CD4-positive, alpha-beta T cell (primary cell): ENCODE data around the gene SH3RF1. TPM values are rescaled to one million over a fixed set of nuclear protein-coding genes. Genes with fewer than 3 reads are reported as not detected.

Experiments used
- ATAC-seq: fragments of 200-7000 bp; cut with Tn5 transposase; one replicate; pipeline ENCODE4 v1.10.0; 2022; ENCODE audit warnings: mild to moderate bottlenecking; ENCODE audit not compliant: poor library complexity
- CTCF ChIA-PET: fragments of 350-600 bp; sonication (Branson Sonifier 250); formaldehyde crosslinking; loops from one replicate; lab custom pipeline; 2021; ENCODE audit warnings: antibody characterized with exemption, inconsistent platforms; lab: Charles Lee
- POLR2A ChIA-PET: fragments of 350-600 bp; sonication (Branson Sonifier 250); formaldehyde crosslinking; loops from one replicate; lab custom pipeline; 2021; ENCODE audit warnings: antibody characterized with exemption, inconsistent platforms; lab: Charles Lee
- DNase-seq, 14 experiments: peaks; one replicate each; pipeline ENCODE4 v3.0.0-alpha.2; 2013 to 2020; ENCODE audit warnings: mixed read lengths in 2 of 14
- H3K27ac ChIP-seq, 2 donors: one replicate each; pipeline versions ENCODE4 v1.5.1 to v1.7.0; 2013; ENCODE audit warnings: low read length in 2 of 2, low read depth in 1 of 2, mild to moderate bottlenecking in 1 of 2
- H3K27me3 ChIP-seq, 2 experiments: 1 replicate in 1 of 2; 2 replicates in 1 of 2; pipeline versions ENCODE4 v1.6.1 to v1.7.0; 2013; ENCODE audit warnings: low read length in 2 of 2, control low read depth in 1 of 2, mild to moderate bottlenecking in 1 of 2, moderate library complexity in 1 of 2; ENCODE audit not compliant: insufficient read depth in 2 of 2, control insufficient read depth in 1 of 2
- H3K36me3 ChIP-seq: one replicate; pipeline ENCODE4 v1.6.1; 2013; ENCODE audit warnings: low read length, control low read depth; ENCODE audit not compliant: insufficient read depth
- H3K4me1 ChIP-seq: one replicate; pipeline ENCODE4 v1.6.1; 2013; ENCODE audit warnings: low read length, control low read depth; ENCODE audit not compliant: insufficient read depth
- H3K4me3 ChIP-seq: one replicate; pipeline ENCODE4 v1.5.1; 2013; ENCODE audit warnings: mild to moderate bottlenecking, low read length, moderate library complexity
- H3K9me3 ChIP-seq, 2 experiments: 1 replicate in 1 of 2; 2 replicates in 1 of 2; pipeline versions ENCODE4 v1.6.1 to v1.7.0; 2013; ENCODE audit warnings: low read length in 2 of 2, mild to moderate bottlenecking in 2 of 2, control low read depth in 1 of 2, moderate library complexity in 1 of 2; ENCODE audit not compliant: control insufficient read depth in 1 of 2, insufficient read depth in 1 of 2
- H3K27ac Mint-ChIP-seq: one replicate; pipeline ENCODE4 v1.8.0; 2020; ENCODE audit warnings: mixed read lengths
- H3K27me3 Mint-ChIP-seq: one replicate; pipeline ENCODE4 v1.8.0; 2021; ENCODE audit warnings: mixed read lengths
- H3K36me3 Mint-ChIP-seq: one replicate; pipeline ENCODE4 v1.8.0; 2021; ENCODE audit warnings: low read depth, mixed read lengths
- H3K4me1 Mint-ChIP-seq: one replicate; pipeline ENCODE4 v1.8.0; 2021; ENCODE audit warnings: low read depth, mixed read lengths
- H3K4me3 Mint-ChIP-seq: one replicate; pipeline ENCODE4 v1.8.0; 2020; ENCODE audit warnings: mild to moderate bottlenecking, mixed read lengths
- H3K9me3 Mint-ChIP-seq: one replicate; pipeline ENCODE4 v1.8.0; 2020; ENCODE audit warnings: mixed read lengths
- intact Hi-C, 2 experiments: fragments of 100-400 bp; cut with DNase I in 1 of 2; cut with micrococcal nuclease in 1 of 2; formaldehyde crosslinking; loops; one replicate each; pipeline versions ENCODE4 v1.15.1 to v1.9.0; 2023 to 2025; cut with DNase I, micrococcal nuclease
- total RNA-seq, 174 experiments: library from RNA in 2 of 174; stranded (reverse) in 2 of 174; gene quantifications; one replicate each; pipeline ENCODE4 v1.2.3 and lab custom pipeline; 2021 to 2026
- TF ChIP-seq, protein P1 (sequence below): fragments of 200-600 bp; IDR thresholded peaks from one replicate; pipeline ENCODE4 v1.8.0; 2022; ENCODE audit warnings: antibody characterized with exemption, mild to moderate bottlenecking

SH3RF1 gene
- total RNA-seq, 2 experiments from 2014 or later = 0.25 TPM; not detected in 1

- H3K27me3 Mint-ChIP-seq = peaks cover 25% of the 10 kb centered on the region
- Histone ChIP-seq H3K36me3 (no peaks in the 10 kb centered on the region), H3K27ac (no peak overlapping the region), H3K27me3 (peaks cover 0 to 2% of the 10 kb centered on the region in 2 experiments), H3K9me3 (peaks cover 0 to 13% of the 10 kb centered on the region in 2 experiments), H3K4me1 (peaks cover 8% of the 10 kb centered on the region), H3K4me3 (no peak overlapping the region)
- no peaks in the 10 kb centered on the region for H3K36me3 Mint-ChIP-seq
- peak in 2 of 14 experiments; percentile 27 to 34 for DNase-seq
- no peaks in the 10 kb centered on the region for H3K9me3 Mint-ChIP-seq
- intact Hi-C loops = no loop called here
- POLR2A ChIA-PET = no interaction called here
- CTCF ChIA-PET = no interaction called here
- peak overlapping the region; percentile 38 for H3K4me3 Mint-ChIP-seq
- no peak for ATAC-seq
- H3K4me1 Mint-ChIP-seq = peaks cover 12% of the 10 kb centered on the region
- no peak overlapping the region for H3K27ac Mint-ChIP-seq
- TF ChIP-seq, protein P1, sequence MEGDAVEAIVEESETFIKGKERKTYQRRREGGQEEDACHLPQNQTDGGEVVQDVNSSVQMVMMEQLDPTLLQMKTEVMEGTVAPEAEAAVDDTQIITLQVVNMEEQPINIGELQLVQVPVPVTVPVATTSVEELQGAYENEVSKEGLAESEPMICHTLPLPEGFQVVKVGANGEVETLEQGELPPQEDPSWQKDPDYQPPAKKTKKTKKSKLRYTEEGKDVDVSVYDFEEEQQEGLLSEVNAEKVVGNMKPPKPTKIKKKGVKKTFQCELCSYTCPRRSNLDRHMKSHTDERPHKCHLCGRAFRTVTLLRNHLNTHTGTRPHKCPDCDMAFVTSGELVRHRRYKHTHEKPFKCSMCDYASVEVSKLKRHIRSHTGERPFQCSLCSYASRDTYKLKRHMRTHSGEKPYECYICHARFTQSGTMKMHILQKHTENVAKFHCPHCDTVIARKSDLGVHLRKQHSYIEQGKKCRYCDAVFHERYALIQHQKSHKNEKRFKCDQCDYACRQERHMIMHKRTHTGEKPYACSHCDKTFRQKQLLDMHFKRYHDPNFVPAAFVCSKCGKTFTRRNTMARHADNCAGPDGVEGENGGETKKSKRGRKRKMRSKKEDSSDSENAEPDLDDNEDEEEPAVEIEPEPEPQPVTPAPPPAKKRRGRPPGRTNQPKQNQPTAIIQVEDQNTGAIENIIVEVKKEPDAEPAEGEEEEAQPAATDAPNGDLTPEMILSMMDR = no peak
These were observed 190.6 kb downstream of the SH3RF1 start for GRCh38 chr4:169079942-169080827.

GRCh38 chr4:169074117-169074516, 196.6 kb downstream of the SH3RF1 start:
- Mint-ChIP-seq H3K9me3 (no peaks in the 10 kb centered on the region), H3K4me1 (no peaks in the 10 kb centered on the region), H3K27ac (no peak overlapping the region), H3K4me3 (no peak overlapping the region), H3K27me3 (peaks cover 9% of the 10 kb centered on the region), H3K36me3 (no peaks in the 10 kb centered on the region)
- Histone ChIP-seq H3K4me3 (no peak overlapping the region), H3K4me1 (no peaks in the 10 kb centered on the region), H3K36me3 (no peaks in the 10 kb centered on the region), H3K9me3 (no peaks in the 10 kb centered on the region), H3K27me3 (peaks cover 0 to 2% of the 10 kb centered on the region in 2 experiments), H3K27ac (no peak overlapping the region)
- TF ChIP-seq, protein P1 = no peak
- ChIA-PET CTCF (interaction anchor here (0.6 kb wide), 1 partner anchor 234 kb away, joined by 4 read pairs; no protein-coding TSS in a partner anchor), POLR2A (no interaction called here)
- intact Hi-C loops = no loop called here
- no peak for DNase-seq
- ATAC-seq = no peak

DNA sequence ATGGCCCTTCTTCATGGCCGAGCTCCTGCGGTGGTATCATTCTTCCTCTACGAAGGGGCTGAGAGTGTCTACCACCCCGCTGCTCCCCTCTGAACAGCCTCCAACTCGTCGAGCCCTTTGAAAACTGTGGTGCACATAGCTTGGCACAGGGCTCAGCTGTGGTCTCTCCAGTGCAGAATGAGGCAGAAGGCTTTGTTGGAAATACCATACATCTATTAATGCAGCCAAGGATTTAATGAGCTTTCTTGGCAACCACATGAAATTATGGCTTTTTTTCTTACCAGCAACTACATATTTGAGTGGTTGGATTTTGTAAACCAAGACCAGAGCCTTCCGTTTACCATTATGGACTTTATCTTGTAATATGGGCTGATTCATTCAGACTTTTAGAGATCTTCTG, 199.0 kb downstream of the SH3RF1 start:
- H3K36me3 Mint-ChIP-seq = no peaks in the 10 kb centered on the region
- Histone ChIP-seq H3K4me3 (no peak overlapping the region), H3K4me1 (peaks cover 6% of the 10 kb centered on the region), H3K27me3 (peaks cover 0 to 2% of the 10 kb centered on the region in 2 experiments), H3K27ac (no peak overlapping the region), H3K9me3 (peaks cover 0 to 5% of the 10 kb centered on the region in 2 experiments), H3K36me3 (no peaks in the 10 kb centered on the region)
- TF ChIP-seq, protein P1 = no peak
- no peaks in the 10 kb centered on the region for H3K27me3 Mint-ChIP-seq
- H3K27ac Mint-ChIP-seq = no peak overlapping the region
- no peaks in the 10 kb centered on the region for H3K9me3 Mint-ChIP-seq
- no peak overlapping the region for H3K4me3 Mint-ChIP-seq
- peaks cover 7% of the 10 kb centered on the region for H3K4me1 Mint-ChIP-seq
- ATAC-seq (no peak), DNase-seq (no peak)
- intact Hi-C loops = no loop called here
- ChIA-PET POLR2A (interaction anchor here (1.5 kb wide), 1 partner anchor 61 kb away, joined by 5 read pairs; the partner anchor contains the start of gene CBR4), CTCF (no interaction called here)
